Loucy (cell line): ENCODE measurements around the gene IL6.

Experiments
- H2AFZ ChIP-seq: fragments of 200-600 bp; sonication (generic); 2 replicates; pipeline ENCODE4 v1.6.0; 2016; ENCODE audit warnings: antibody characterized with exemption, mild to moderate bottlenecking, low read length, moderate library complexity
- H3F3A ChIP-seq: fragments of 200-600 bp; 2 replicates; pipeline ENCODE4 v1.6.0; 2016; ENCODE audit warnings: antibody characterized with exemption, low read depth, mild to moderate bottlenecking
- H3K27me3 ChIP-seq: fragments of 200-600 bp; sonication (generic); 2 replicates; pipeline ENCODE4 v1.6.1; 2014; ENCODE audit warnings: low read length, mild to moderate bottlenecking; ENCODE audit not compliant: insufficient read depth, poor library complexity, severe bottlenecking
- H3K36me3 ChIP-seq: fragments of 200-600 bp; sonication (generic); 2 replicates; pipeline ENCODE4 v1.6.1; 2016; ENCODE audit warnings: low read length; ENCODE audit not compliant: insufficient read depth
- H3K4me1 ChIP-seq: fragments of 200-600 bp; sonication (generic); 2 replicates; pipeline ENCODE4 v1.5.1; 2014; ENCODE audit warnings: low read length, mild to moderate bottlenecking; ENCODE audit not compliant: insufficient read depth, poor library complexity, severe bottlenecking
- H3K4me2 ChIP-seq: fragments of 200-600 bp; sonication (generic); 2 replicates; pipeline ENCODE4 v1.6.0; 2014; ENCODE audit warnings: antibody characterized with exemption, low read length, low read depth, mild to moderate bottlenecking; ENCODE audit not compliant: poor library complexity, severe bottlenecking
- H3K4me3 ChIP-seq: fragments of 200-600 bp; sonication (generic); 2 replicates; pipeline ENCODE4 v1.5.1; 2014; ENCODE audit warnings: low read length, mild to moderate bottlenecking, mixed read lengths; ENCODE audit not compliant: poor library complexity, severe bottlenecking
- H3K79me2 ChIP-seq: fragments of 200-600 bp; sonication (generic); 2 replicates; pipeline ENCODE4 v1.6.1; 2014; ENCODE audit warnings: low read length; ENCODE audit not compliant: insufficient read depth
- H3K9ac ChIP-seq: fragments of 200-600 bp; sonication (generic); 2 replicates; pipeline ENCODE4 v1.6.0; 2014; ENCODE audit warnings: mild to moderate bottlenecking, low read depth, low read length, moderate library complexity; ENCODE audit not compliant: poor library complexity, severe bottlenecking
- H3K9me2 ChIP-seq: fragments of 200-600 bp; sonication (generic); replicated peaks from 2 replicates; pipeline ENCODE4 v1.6.1; 2016; ENCODE audit warnings: low read depth, low read length, mixed read lengths
- H3K9me3 ChIP-seq: fragments of 200-600 bp; sonication (generic); 2 replicates; pipeline ENCODE4 v1.6.1; 2014; ENCODE audit warnings: mild to moderate bottlenecking, antibody characterized with exemption, low read length, low read depth; ENCODE audit not compliant: insufficient read depth
- H4K20me1 ChIP-seq: fragments of 200-600 bp; sonication (generic); 2 replicates; pipeline ENCODE4 v1.6.0; 2014; ENCODE audit warnings: antibody characterized with exemption, low read length, mild to moderate bottlenecking; ENCODE audit not compliant: insufficient read depth, poor library complexity, severe bottlenecking
- CTCF ChIP-seq: fragments of 200-600 bp; sonication (generic); conservative IDR thresholded peaks from 2 replicates; pipeline ENCODE4 v1.5.1; 2014; ENCODE audit warnings: mild to moderate bottlenecking, antibody characterized with exemption, low read length
- EZH2phosphoT487 ChIP-seq: fragments of 200-600 bp; IDR thresholded peaks from 2 replicates; pipeline ENCODE4 v1.6.1; 2018; ENCODE audit warnings: antibody characterized with exemption, mild to moderate bottlenecking, moderate library complexity, borderline replicate concordance

Gene IL6

DNA sequence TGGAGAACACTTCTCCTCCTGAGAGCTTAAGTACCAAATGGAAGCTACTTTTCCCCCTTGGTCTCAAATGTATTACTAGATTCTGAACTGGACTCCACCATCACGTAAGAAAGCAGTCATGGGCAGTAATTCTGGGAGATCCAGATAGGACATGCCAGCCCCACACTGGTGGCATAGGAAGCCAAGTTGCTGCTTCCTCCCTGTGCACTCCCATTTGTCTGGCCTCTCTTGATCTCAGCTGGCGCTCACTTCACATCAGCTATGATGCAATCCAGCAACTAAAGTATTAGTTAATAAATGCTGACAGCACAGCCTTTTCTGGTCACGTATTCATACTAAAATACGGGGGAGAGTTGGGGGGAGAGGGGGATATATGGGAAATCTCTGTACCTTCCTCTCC, 3.4 kb upstream of the IL6 start:
- TF ChIP-seq EZH2phosphoT487 (no peak), CTCF (no peak)
- Histone ChIP-seq H3K4me3 (no peak overlapping the region), H4K20me1 (no peaks in the 10 kb centered on the region), H3K27me3 (peaks cover 5% of the 10 kb centered on the region), H3F3A (no peaks in the 10 kb centered on the region), H3K4me2 (no peak overlapping the region), H3K9ac (no peak overlapping the region), H3K79me2 (no peaks in the 10 kb centered on the region), H3K4me1 (peaks cover 13% of the 10 kb centered on the region), H3K36me3 (no peaks in the 10 kb centered on the region), H3K9me2 (no peaks in the 10 kb centered on the region), H3K9me3 (no peaks in the 10 kb centered on the region), H2AFZ (no peak overlapping the region)

- Histone ChIP-seq H3K9ac (no peak overlapping the region), H3K4me1 (peaks cover 13% of the 10 kb centered on the region), H2AFZ (no peak overlapping the region), H4K20me1 (no peaks in the 10 kb centered on the region), H3K9me2 (no peaks in the 10 kb centered on the region), H3K4me3 (no peak overlapping the region), H3K79me2 (no peaks in the 10 kb centered on the region), H3F3A (no peaks in the 10 kb centered on the region), H3K36me3 (no peaks in the 10 kb centered on the region), H3K9me3 (no peaks in the 10 kb centered on the region), H3K27me3 (peaks cover 5% of the 10 kb centered on the region), H3K4me2 (no peak overlapping the region)
- TF ChIP-seq CTCF (no peak), EZH2phosphoT487 (no peak)
Measured at GRCh38 chr7:22724861-22725260, 2.1 kb upstream of the IL6 start.

GRCh38 chr7:22725585-22725984, 1.4 kb upstream of the IL6 start:
- Histone ChIP-seq H3K4me2 (peak overlapping the region; percentile 80), H2AFZ (peak overlapping the region; percentile 76)

More at GRCh38 chr7:22725585-22725984, 1.4 kb upstream of the IL6 start:
- H3K4me1 ChIP-seq, result peaks cover 13% of the 10 kb centered on the region
- H3K9me2 ChIP-seq, result no peaks in the 10 kb centered on the region
- no peaks in the 10 kb centered on the region for H3K79me2 ChIP-seq
- no peaks in the 10 kb centered on the region for H3K9me3 ChIP-seq
- no peak overlapping the region for H3K9ac ChIP-seq
- H3K4me3 ChIP-seq, result peak overlapping the region; percentile 24
- peaks cover 5% of the 10 kb centered on the region for H3K27me3 ChIP-seq
- no peaks in the 10 kb centered on the region for H3K36me3 ChIP-seq
- H3F3A ChIP-seq, result no peaks in the 10 kb centered on the region
- TF ChIP-seq CTCF (peak; percentile 45), EZH2phosphoT487 (no peak)
- H4K20me1 ChIP-seq, result no peaks in the 10 kb centered on the region
